Pons (tissue), 1 donor: ENCODE measurements around the gene HEBP1.
A peak's percentile ranks its signal among the peaks of the same experiment; 100 is the strongest.

ENCODE experiments used
- DNase-seq: peaks from one replicate; pipeline ENCODE4 v3.0.0-alpha.2; 2016; ENCODE audit warnings: low spot score

The HEBP1 gene

GRCh38 chr12:13023811-13024530 lies 23.9 kb upstream of the HEBP1 start:
- no peak for DNase-seq

- no peak for DNase-seq
These were observed 22.8 kb upstream of the HEBP1 start for GRCh38 chr12:13022851-13023271.

DNA sequence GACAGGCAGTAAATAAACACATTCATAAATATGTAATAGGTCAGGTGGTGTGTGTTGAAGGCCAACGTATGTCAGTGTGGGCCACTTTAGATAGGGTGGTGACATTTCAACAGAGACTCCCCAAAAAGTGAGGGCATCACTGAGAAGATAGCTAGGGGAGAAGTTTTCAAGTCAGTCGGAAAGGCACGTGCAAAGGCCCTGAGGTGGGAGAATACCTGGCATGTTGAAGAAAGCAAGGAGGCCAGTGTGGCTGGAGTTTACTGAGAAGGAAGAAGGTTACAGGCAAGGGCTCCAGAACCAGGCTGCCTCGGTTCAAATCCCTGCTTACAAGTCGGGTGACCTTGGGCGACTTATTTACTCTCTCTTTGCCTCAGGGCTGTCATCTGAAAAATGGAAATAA lies 11.0 kb upstream of the HEBP1 start:
- no peak for DNase-seq

- no peak for DNase-seq
These were observed 8.8 kb upstream of the HEBP1 start for GRCh38 chr12:13008741-13009380.

DNA sequence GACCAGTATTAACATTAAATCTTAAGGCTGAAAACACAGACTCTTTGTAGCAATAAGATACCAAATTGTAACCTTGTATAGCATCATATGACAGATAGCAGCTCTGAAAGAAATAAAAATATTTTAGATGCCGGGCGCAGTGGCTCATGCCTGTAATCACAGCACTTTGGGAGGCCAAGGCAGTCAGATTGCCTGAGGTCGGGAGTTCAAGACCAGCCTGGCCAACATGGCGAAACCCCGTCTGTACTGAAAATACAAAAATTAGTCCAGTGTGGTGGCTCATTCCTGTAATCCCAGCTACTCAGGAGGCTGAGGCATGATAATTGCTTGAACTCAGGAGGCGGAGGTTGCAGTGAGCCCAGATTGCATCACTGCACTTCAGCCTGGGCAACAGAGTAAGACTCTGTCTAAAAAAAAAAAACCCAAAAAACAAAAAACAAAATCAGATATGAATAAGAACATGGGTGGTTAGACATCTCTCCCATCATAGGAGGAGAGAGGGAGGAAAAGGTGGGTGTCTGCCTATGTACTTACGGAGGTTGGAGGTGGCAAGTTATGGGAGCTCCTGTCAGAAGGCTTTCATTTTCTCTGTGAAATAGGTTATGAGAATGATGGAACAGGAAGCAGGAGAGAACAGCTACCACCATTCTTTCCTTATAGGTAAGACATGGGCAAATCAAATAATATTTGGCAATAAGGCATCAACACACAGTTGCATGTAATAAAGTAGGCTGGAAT lies 7.6 kb upstream of the HEBP1 start:
- no peak for DNase-seq

DNA sequence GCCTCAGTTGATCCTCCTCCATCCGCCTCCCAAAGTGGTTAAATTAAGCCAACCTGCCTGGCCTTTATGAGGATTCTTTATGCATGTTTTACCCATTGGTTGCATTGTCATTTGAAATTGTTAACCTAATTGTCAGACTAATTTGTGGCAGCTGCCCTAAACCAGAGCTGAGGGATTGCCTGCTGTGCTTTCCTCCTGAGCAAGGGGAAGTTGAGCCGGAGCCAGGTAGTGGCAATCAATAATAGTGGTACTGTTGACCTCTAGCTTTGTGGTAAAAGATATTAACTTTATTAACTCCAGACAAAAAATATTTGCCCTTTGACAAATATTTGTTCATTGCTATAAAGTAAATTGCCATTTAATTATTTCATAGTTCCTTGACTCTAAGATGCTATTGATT lies 5.6 kb upstream of the HEBP1 start:
- no peak for DNase-seq

- no peak for DNase-seq
These were observed 4.9 kb upstream of the HEBP1 start for GRCh38 chr12:13004986-13005385.

DNA sequence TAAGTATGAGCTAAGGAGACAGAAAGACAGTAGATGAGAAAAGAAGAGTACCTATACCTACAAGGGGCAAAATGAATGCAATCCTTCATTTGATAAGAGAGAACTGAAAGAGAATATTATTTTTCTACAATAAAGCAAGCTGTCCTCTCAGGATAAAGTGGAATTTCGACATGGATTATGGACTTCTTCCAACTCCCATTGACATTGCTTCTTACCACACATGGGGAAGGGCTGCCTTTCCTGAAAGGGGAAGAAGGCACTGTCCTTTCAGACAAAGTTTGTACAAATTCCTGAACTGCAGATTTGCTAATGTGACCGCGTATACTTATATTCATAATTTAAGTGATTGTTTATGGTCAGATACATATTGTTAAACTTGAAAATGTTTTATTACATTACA lies 4.3 kb upstream of the HEBP1 start:
- no peak for DNase-seq

DNA sequence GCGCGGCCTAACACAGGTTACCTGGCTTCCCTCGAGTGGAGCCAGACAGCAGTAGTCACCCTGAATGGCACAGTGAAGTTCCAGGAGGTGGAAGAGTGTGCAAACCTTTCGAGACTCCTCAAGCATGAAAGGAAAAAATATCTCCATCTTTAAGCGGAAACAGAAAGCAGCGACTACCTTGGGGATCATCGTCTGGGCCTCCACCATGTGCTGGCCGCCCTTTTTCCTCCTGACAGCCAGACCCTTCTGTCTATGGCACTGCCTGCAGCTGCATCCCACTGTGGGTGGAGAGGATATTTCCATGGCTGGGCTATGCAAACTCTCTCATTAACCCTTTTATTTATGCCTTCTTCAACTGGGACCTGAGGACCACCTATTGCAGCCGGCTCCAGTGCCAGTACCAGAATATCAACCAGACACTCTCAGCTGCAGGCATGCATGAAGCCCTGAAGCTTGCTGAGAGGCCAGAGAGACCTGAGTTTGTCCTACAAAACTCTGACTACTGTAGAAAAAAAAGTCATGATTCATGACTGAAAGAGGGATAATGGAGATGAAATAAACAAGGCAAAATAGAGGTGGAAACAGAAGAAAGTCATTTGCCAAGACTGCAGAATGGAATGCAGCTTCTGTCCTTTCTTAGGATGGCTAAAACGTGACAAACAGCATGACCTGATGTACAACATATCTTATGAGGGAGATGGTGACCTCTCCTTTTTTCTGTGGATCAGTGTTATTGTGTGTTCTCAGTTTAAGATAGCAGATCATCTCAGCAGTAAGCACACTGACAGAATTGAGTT lies 2.4 kb upstream of the HEBP1 start:
- no peak for DNase-seq

DNA sequence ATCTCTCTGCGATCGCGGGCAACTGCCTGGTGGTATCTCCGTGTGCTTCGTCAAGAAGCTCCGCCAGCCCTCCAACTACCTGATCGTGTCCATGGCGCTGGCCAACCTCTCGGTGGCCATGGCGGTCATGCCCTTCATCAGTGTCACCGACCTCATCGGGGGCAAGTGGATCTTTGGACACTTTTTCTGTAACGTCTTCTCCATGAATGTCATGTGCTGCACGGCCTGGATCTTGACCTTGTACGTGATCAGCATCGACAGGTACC lies 1.6 kb upstream of the HEBP1 start:
- no peak for DNase-seq

GRCh38 chr12:13000925-13001774 lies 1.1 kb upstream of the HEBP1 start:
- peak; percentile 49 for DNase-seq

GRCh38 chr12:13000616-13000924 lies 505 bp upstream of the HEBP1 start:
- DNase-seq: peak; percentile 58

DNA sequence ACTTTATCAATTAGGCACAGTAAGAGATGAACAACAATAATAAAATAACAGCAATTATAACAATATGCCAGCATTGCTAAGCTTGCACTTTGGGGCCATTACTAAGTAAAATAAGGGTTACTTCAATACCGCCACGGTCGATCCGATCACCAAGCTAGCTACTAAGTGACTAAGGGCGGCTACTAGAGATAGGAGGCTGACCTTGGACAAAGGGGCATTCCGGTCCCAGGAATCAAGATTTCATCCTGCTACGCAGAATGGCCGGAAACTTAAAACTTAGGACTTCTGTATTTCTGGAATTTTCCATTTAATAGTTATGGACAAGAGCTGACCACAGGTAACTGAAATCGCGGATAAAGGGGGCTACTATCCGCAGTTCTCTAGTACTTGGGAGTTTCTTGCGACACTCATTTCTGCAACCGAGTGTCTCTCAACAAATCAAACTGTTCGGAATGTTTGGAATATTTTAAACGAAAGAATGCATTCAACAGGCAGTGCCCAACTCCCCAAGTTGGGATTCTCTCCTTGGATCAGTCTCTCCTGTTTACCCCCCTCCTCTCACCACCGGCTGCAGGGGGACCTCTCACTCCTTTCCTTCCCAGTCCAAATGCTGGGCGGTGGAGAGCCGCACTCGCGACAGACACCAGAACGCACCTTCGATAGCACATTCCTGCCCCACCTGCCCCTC lies 650 bp downstream of the HEBP1 start:
- no peak for DNase-seq

GRCh38 chr12:12998248-12998647 lies 1.8 kb downstream of the HEBP1 start:
- DNase-seq: no peak

- DNase-seq: no peak
These were observed 2.3 kb downstream of the HEBP1 start for GRCh38 chr12:12997734-12998133.

GRCh38 chr12:12997156-12997555 lies 2.9 kb downstream of the HEBP1 start:
- DNase-seq: no peak

DNA sequence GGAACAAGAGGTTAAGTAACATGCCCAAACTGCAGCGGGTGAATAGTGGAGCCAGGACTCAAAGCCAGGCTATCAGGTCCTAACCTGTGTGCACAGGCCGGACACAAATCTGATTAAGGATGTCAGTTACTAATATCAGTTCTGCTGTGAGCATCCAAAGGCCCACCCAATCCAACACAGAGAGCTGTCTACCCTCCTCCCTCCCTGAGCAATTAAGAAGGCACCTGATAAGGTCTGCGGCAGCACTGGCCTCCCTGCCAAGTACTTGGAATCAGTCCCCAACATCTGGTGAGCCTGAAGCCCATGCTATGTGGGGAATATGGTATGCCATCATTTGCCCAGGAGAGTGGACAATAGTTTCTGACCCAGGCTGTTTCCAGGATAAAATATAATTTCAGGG lies 3.9 kb downstream of the HEBP1 start:
- no peak for DNase-seq

DNA sequence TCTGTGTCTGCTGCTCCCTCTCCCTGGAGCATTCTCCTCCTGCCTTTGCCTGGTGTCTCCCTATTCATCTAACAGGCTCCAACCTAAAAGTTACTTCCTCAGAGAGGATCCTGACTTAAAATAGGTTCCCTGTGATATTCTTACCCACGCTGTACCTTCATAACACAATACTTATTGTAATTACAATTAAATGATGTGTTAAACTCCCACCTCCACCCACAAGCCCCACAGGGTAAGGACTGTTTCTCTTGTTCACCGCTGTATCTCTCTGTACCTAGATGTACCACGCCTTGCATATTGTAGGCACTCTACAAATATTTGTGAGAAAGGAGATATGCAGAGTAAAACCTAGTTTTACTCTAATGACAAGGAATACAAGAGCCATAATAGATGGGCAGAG lies 5.0 kb downstream of the HEBP1 start:
- DNase-seq: no peak

DNA sequence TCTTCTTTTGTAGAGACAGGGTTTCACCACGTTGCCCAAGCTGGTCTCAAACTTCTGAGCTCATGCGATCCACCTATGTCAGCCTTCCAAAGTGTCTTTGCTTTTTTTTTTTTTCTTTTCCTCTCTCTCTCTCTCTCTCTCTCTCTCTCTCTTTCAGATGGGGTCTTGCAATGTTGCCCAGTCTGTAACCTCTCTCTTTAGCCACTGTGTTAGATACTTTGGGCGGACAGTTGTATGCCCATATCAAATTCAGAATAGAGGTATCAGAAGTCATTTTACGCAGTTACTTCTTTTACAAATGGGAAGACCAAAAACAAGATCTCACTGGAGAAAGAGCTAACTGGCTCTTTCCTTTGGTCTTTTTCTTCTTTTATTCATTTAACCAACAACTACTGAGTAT lies 6.7 kb downstream of the HEBP1 start:
- DNase-seq: no peak

GRCh38 chr12:12992418-12993130 lies 7.5 kb downstream of the HEBP1 start:
- no peak for DNase-seq
